ENCODE data around the gene AHCYL1. TPM values are rescaled to one million over a fixed set of nuclear protein-coding genes. Genes with fewer than 3 reads are reported as not detected.
A peak's percentile ranks its signal among the peaks of the same experiment; 100 is the strongest.

AHCYL1 gene
- total and polyA plus RNA-seq, 7 experiments from 2014 or later, result 16.6 to 60.1 (median 41.3) TPM

DNA sequence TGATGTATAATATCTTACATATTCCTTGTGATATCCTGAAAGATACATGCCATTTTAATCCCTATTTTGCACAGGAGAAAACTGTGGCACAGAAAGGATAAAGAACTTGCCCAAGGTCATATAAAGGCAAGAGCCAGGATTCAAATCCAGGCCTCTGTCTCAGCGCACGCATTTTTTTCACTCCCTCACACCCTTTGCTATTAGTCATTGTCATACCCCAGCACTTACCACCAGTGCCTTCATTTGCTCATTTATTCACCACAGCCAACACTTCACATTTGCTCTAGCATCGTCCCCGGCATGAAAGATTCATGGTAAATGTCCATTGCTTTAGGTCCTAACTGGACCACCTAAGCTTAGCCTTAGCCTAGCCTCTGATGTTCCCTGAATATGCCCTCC lies 71.7 kb downstream of the AHCYL1 start:
- Histone ChIP-seq H3K36me3 (ENCODE audit: control insufficient read depth in 2 of 3, insufficient read depth in 3 of 3, low read length in 3 of 3) (peaks cover 25 to 77% (median 28%) of the 10 kb centered on the region in 3 experiments), H3K9me3 (ENCODE audit: control insufficient read depth in 2 of 3, low read length in 3 of 3) (no peaks in the 10 kb centered on the region), H3K4me1 (ENCODE audit: control insufficient read depth in 2 of 2, insufficient read depth in 2 of 2, low read length in 2 of 2) (no peaks in the 10 kb centered on the region), H3K27ac (ENCODE audit: low read depth, low read length) (no peak overlapping the region), H3K4me3 (ENCODE audit: low read length) (no peak overlapping the region), H3K27me3 (ENCODE audit: control insufficient read depth in 2 of 2, insufficient read depth in 2 of 2, low read length in 2 of 2) (no peaks in the 10 kb centered on the region)
- H3K27ac Mint-ChIP-seq, result no peak overlapping the region
- no peaks in the 10 kb centered on the region for H3K27me3 Mint-ChIP-seq
- peaks cover 0 to 10% (median 0%) of the 10 kb centered on the region in 7 donors for H3K4me1 Mint-ChIP-seq
- intact Hi-C loops (cut with micrococcal nuclease), result no loop called here
- no peak overlapping the region for H3K4me3 Mint-ChIP-seq
- ATAC-seq (no peak), DNase-seq (no peak)
- H3K36me3 Mint-ChIP-seq, result peaks cover 14 to 57% (median 18%) of the 10 kb centered on the region in 5 donors
- POLR2A ChIA-PET, result interaction anchor here (1.6 kb wide), 1 partner anchor 22 kb away, joined by 3 read pairs; the partner anchor contains the start of gene STRIP1
- CTCF ChIA-PET, result interaction anchor here (0.5 kb wide), 1 partner anchor 393 kb away, joined by 3 read pairs; no protein-coding TSS in a partner anchor
- H3K9me3 Mint-ChIP-seq, result no peaks in the 10 kb centered on the region

DNA sequence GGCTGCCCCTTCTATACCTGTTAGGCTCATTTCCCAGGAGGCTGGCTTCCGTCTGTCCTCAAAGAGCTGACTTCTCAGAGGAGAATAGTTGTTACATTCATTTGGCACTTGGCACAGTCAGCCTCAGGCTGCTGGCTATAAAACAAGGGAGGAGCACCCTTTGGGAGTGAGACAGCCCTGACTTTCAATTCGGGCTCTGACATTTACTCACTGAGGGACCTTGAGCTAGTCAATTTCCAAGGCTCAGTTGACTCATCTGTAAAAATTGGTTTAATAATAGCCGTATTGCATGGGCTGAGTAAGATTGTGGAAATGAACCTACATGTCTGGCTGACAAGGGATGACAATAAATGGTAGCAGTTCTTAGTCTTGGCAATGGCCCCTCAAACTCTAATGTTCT lies 72.2 kb downstream of the AHCYL1 start:
- ChIA-PET POLR2A (interaction anchor here (1.6 kb wide), 1 partner anchor 22 kb away, joined by 3 read pairs; the partner anchor contains the start of gene STRIP1), CTCF (no interaction called here)
- H3K36me3 Mint-ChIP-seq, result peaks cover 14 to 52% (median 17%) of the 10 kb centered on the region in 5 donors
- H3K36me3 ChIP-seq (ENCODE audit: control insufficient read depth in 2 of 3, insufficient read depth in 3 of 3, low read length in 3 of 3), result peaks cover 25 to 72% (median 28%) of the 10 kb centered on the region in 3 experiments
- intact Hi-C loops (cut with micrococcal nuclease), result no loop called here
- DNase-seq (no peak), ATAC-seq (no peak)
- no peak overlapping the region for H3K4me3 ChIP-seq (ENCODE audit: low read length)
- H3K27me3 ChIP-seq (ENCODE audit: control insufficient read depth in 2 of 2, insufficient read depth in 2 of 2, low read length in 2 of 2), result no peaks in the 10 kb centered on the region
- H3K27ac ChIP-seq (ENCODE audit: low read depth, low read length), result no peak overlapping the region
- no peaks in the 10 kb centered on the region for H3K27me3 Mint-ChIP-seq
- H3K4me1 Mint-ChIP-seq, result peaks cover 0 to 10% (median 0%) of the 10 kb centered on the region in 7 donors
- H3K4me3 Mint-ChIP-seq, result no peak overlapping the region
- H3K27ac Mint-ChIP-seq, result no peak overlapping the region
- H3K4me1 ChIP-seq (ENCODE audit: control insufficient read depth in 2 of 2, insufficient read depth in 2 of 2, low read length in 2 of 2), result no peaks in the 10 kb centered on the region
- no peaks in the 10 kb centered on the region for H3K9me3 Mint-ChIP-seq
- no peaks in the 10 kb centered on the region for H3K9me3 ChIP-seq (ENCODE audit: control insufficient read depth in 2 of 3, low read length in 3 of 3)

DNA sequence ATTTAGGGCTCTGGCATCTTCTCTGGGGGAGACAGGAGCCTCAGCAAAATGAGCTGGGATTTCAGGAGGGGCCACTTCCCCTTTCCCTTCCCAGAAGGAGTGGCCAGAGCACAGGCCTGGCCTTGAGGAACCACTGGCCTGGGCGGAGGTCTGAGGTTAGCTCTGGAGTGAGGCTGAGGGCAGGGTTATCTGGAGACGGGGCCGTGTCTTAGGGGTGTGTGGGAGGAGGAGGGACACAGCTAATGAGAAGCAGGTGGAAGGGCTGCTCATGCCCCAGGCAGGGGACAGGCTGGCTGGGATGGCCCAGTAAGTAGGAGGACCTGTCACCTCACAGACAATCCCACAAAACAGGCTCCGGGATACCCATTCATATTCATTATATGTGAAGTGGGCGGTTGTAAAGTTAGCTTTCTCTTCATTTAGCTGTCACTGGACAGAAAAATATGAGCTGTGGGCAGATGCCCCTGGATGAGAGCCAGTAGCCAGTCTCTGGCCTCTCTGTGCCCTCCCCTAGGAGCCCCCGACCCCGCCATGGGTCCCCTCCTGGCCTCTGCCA lies 73.5 kb downstream of the AHCYL1 start:
- no peak overlapping the region for H3K4me3 ChIP-seq (ENCODE audit: low read length)
- CTCF ChIA-PET, result interaction anchor here (0.8 kb wide), 1 partner anchor 46 kb away, joined by 3 read pairs; no protein-coding TSS in a partner anchor
- Mint-ChIP-seq H3K9me3 (no peaks in the 10 kb centered on the region), H3K4me1 (peaks cover 0 to 9% (median 0%) of the 10 kb centered on the region in 7 donors), H3K27ac (peak overlapping the region in 1 of 9 donors; percentile 28), H3K4me3 (no peak overlapping the region), H3K36me3 (peaks cover 8 to 43% (median 17%) of the 10 kb centered on the region in 5 donors), H3K27me3 (no peaks in the 10 kb centered on the region)
- no peaks in the 10 kb centered on the region for H3K27me3 ChIP-seq (ENCODE audit: control insufficient read depth in 2 of 2, insufficient read depth in 2 of 2, low read length in 2 of 2)
- H3K36me3 ChIP-seq (ENCODE audit: control insufficient read depth in 2 of 3, insufficient read depth in 3 of 3, low read length in 3 of 3), result peaks cover 25 to 64% (median 27%) of the 10 kb centered on the region in 3 experiments
- POLR2A ChIA-PET, result no interaction called here
- H3K9me3 ChIP-seq (ENCODE audit: control insufficient read depth in 2 of 3, low read length in 3 of 3), result no peaks in the 10 kb centered on the region
- H3K27ac ChIP-seq (ENCODE audit: low read depth, low read length), result no peak overlapping the region
- intact Hi-C loops (cut with micrococcal nuclease), result no loop called here
- no peak for DNase-seq
- no peaks in the 10 kb centered on the region for H3K4me1 ChIP-seq (ENCODE audit: control insufficient read depth in 2 of 2, insufficient read depth in 2 of 2, low read length in 2 of 2)
- ATAC-seq, result no peak

DNA sequence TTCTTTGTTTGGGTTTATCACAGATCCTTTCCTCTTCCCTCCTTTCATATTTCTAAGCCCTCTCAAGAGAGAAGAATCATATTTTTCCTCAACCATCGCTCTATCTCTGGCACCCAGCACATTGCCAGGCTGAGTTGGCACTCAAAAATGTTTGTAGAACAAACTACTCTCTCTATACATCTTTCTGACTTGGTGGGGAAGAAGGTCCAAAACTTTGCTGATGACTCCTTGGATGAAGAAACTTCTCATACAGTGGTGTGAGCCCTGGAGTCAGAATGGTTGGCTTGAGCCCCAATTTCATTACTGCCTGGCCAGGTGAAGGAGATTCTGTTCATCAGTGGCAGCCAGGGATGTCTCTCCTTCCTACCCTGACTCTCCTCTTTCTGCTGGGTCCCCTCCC lies 74.0 kb downstream of the AHCYL1 start:
- intact Hi-C loops (cut with micrococcal nuclease), result no loop called here
- Histone ChIP-seq H3K4me1 (ENCODE audit: control insufficient read depth in 2 of 2, insufficient read depth in 2 of 2, low read length in 2 of 2) (no peaks in the 10 kb centered on the region), H3K27ac (ENCODE audit: low read depth, low read length) (no peak overlapping the region), H3K9me3 (ENCODE audit: control insufficient read depth in 2 of 3, low read length in 3 of 3) (no peaks in the 10 kb centered on the region), H3K36me3 (ENCODE audit: control insufficient read depth in 2 of 3, insufficient read depth in 3 of 3, low read length in 3 of 3) (peaks cover 22 to 58% (median 22%) of the 10 kb centered on the region in 3 experiments), H3K27me3 (ENCODE audit: control insufficient read depth in 2 of 2, insufficient read depth in 2 of 2, low read length in 2 of 2) (no peaks in the 10 kb centered on the region), H3K4me3 (ENCODE audit: low read length) (no peak overlapping the region)
- Mint-ChIP-seq H3K4me3 (no peak overlapping the region), H3K27me3 (no peaks in the 10 kb centered on the region), H3K27ac (peak overlapping the region in 2 of 9 donors; percentile 3 to 24), H3K9me3 (no peaks in the 10 kb centered on the region), H3K4me1 (peaks cover 0 to 7% (median 0%) of the 10 kb centered on the region in 7 donors), H3K36me3 (peaks cover 5 to 39% (median 14%) of the 10 kb centered on the region in 5 donors)
- DNase-seq (no peak), ATAC-seq (no peak)
- ChIA-PET CTCF (interaction anchor here (0.8 to 2.5 kb wide), 2 partner anchors 29 to 46 kb away, joined by 3 to 10 read pairs; no protein-coding TSS in a partner anchor), POLR2A (no interaction called here)

DNA sequence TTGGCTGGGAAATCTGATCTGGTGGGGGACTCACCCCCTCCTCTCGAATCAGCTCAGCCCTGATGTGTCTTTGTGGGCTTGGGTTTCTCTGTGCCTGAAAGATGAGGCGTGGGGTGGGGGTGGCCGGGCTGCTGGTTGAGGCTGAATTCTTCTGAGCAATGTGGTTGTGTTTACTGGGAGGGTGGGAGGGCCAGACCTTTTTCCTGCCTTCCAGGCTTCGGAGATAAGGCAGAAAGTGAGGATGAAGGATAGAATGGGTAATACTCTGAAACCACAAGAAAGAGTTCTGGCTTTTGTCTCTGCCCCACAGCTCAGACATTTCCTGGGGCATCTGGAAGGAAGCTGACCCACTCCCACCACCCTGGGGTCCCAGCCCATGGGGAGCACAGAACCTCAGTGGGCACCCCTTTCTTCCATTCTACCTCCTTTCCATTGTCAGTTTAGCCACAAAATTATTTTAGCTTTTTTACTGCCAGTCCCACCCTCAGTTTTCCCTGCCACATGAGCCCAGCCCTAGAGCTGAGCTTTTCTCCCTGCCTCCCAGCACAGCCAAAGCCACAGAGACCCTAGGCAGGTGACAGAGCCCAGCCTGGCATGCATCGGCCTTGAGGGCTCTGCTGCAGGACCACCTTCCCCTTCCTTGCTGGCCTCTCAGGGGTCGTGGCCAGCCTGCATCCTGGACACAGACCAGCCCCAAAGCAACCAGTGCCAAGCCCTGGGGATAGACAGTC lies 74.7 kb downstream of the AHCYL1 start:
- H3K9me3 Mint-ChIP-seq, result no peaks in the 10 kb centered on the region

DNA sequence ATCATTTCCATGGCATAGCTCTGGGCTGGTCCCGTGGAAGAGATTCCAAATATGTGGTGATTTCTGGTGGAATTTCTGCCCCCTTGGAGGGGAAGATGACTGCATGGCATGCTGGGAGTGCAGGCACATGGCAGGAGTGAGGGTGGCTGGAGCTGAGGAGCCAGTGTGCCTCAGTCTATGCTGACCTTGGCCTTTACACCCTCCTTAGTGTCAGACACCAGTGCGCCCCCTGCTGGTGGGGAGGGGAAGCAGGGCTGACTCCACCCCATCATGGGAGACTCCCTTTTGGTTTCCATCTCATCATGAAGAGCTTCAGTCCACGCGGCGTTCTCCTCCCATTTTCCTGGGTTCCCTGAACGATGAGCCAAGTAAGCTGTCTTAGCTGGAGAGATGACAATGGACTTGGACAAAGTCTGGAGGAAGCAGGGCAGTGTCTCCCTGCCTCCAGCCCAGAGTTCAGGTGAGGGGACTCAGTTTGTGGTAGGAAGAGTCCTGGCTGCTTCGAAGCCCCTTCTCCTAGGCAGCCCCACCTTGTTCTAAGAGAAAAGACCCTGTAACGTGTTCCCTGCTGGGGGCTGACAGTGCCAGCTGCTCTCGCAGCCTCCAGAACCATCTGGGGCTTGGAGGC lies 75.6 kb downstream of the AHCYL1 start:
- peaks cover 5 to 27% (median 9%) of the 10 kb centered on the region in 5 donors for H3K36me3 Mint-ChIP-seq
- ChIA-PET CTCF (interaction anchor here (0.7 to 2.5 kb wide), 11 partner anchors 8 to 860 kb away, joined by 3 to 10 read pairs (median 3); partner anchors contain the start of gene AHCYL1), POLR2A (no interaction called here)
- no peaks in the 10 kb centered on the region for H3K27me3 Mint-ChIP-seq
- H3K27ac Mint-ChIP-seq, result no peak overlapping the region
- Histone ChIP-seq H3K27me3 (ENCODE audit: control insufficient read depth in 2 of 2, insufficient read depth in 2 of 2, low read length in 2 of 2) (no peaks in the 10 kb centered on the region), H3K9me3 (ENCODE audit: control insufficient read depth in 2 of 3, low read length in 3 of 3) (no peaks in the 10 kb centered on the region), H3K4me1 (ENCODE audit: control insufficient read depth in 2 of 2, insufficient read depth in 2 of 2, low read length in 2 of 2) (no peaks in the 10 kb centered on the region), H3K36me3 (ENCODE audit: control insufficient read depth in 2 of 3, insufficient read depth in 3 of 3, low read length in 3 of 3) (peaks cover 8 to 43% (median 9%) of the 10 kb centered on the region in 3 experiments), H3K4me3 (ENCODE audit: low read length) (no peak overlapping the region), H3K27ac (ENCODE audit: low read depth, low read length) (no peak overlapping the region)
- intact Hi-C loops (cut with micrococcal nuclease), result loop anchor here in 1 of 2 donors (1.0 kb wide), 1 partner anchor 31 kb away; no protein-coding TSS in a partner anchor
- peaks cover 0 to 4% (median 0%) of the 10 kb centered on the region in 7 donors for H3K4me1 Mint-ChIP-seq
- ATAC-seq (peak; percentile 86), DNase-seq (peak; percentile 36 to 79 (median 58))
- no peak overlapping the region for H3K4me3 Mint-ChIP-seq
- H3K9me3 Mint-ChIP-seq, result no peaks in the 10 kb centered on the region

More for the DNA sequence above, 74.7 kb downstream of the AHCYL1 start:
- DNase-seq (no peak), ATAC-seq (no peak)
- H3K27me3 Mint-ChIP-seq, result no peaks in the 10 kb centered on the region
- peak overlapping the region in 2 of 9 donors; percentile 21 to 24 for H3K27ac Mint-ChIP-seq
- Histone ChIP-seq H3K9me3 (ENCODE audit: control insufficient read depth in 2 of 3, low read length in 3 of 3) (no peaks in the 10 kb centered on the region), H3K27ac (ENCODE audit: low read depth, low read length) (no peak overlapping the region), H3K36me3 (ENCODE audit: control insufficient read depth in 2 of 3, insufficient read depth in 3 of 3, low read length in 3 of 3) (peaks cover 14 to 51% (median 17%) of the 10 kb centered on the region in 3 experiments), H3K27me3 (ENCODE audit: control insufficient read depth in 2 of 2, insufficient read depth in 2 of 2, low read length in 2 of 2) (no peaks in the 10 kb centered on the region), H3K4me1 (ENCODE audit: control insufficient read depth in 2 of 2, insufficient read depth in 2 of 2, low read length in 2 of 2) (no peaks in the 10 kb centered on the region), H3K4me3 (ENCODE audit: low read length) (no peak overlapping the region)
- H3K4me1 Mint-ChIP-seq, result peaks cover 0 to 4% (median 0%) of the 10 kb centered on the region in 7 donors
- no peak overlapping the region for H3K4me3 Mint-ChIP-seq
- POLR2A ChIA-PET, result no interaction called here
- CTCF ChIA-PET, result interaction anchor here (0.6 to 2.5 kb wide), 7 partner anchors 11 to 727 kb away, joined by 3 to 10 read pairs (median 3); partner anchors contain the start of gene AHCYL1
- peaks cover 5 to 35% (median 9%) of the 10 kb centered on the region in 5 donors for H3K36me3 Mint-ChIP-seq
- intact Hi-C loops (cut with micrococcal nuclease), result no loop called here
